ENCODE data around the gene IRX6.

GRCh38 chr16:55275869-55276268 lies 48.1 kb upstream of the IRX6 start:
- TF ChIP-seq POLR2AphosphoS5 (IDR thresholded peaks at IDR 0.05) (no peak), CTCF (IDR thresholded peaks at IDR 0.05) (no peak), EP300 (IDR thresholded peaks at IDR 0.05) (no peak)

All from esophagus muscularis mucosa (tissue), 4 donors.